ENCODE measurements around the gene SLC51B.

Gene SLC51B

GRCh38 chr15:65059931-65060596, 14.9 kb downstream of the SLC51B start:
- no peak overlapping the region for H3K27ac ChIP-seq
- TF ChIP-seq CTCF (conservative IDR thresholded peaks at IDR 0.05): no peak

DNA sequence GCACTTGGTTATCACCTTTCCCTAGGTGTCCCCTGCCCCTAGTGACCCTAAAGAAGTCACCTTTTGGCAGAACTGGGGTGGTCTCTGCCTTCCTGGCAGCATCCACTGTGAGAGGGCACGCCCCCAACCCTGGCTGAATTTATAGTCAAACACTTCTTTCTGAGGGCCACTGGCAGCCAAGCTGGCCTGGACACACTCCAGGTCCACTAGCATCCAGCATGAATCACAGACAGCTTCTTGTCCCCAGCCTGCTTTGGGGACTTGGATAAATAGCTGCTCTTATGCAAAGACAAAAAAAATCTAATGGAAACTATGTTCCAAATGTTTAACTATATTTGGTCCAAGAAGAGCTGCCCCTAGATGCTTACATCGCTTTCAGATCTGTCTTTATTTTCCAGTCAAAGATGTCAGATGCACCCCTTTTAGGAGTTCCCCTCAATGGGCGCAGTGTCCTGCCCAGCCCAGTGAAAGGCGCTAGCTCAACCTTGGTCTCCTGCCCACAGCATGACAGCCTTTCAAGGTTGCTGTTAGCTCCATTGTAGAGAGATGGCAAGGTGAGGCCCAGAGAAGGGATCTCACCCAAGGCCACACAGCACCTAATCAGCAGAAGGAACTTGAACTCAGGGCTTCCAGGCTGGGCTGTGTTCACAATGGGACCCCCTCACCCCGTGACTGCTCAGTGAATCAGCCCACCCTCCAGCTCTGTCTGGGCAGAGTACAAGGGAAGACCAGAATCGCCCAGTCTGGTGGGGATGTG, 15.6 kb downstream of the SLC51B start:
- no peak for TF ChIP-seq CTCF (conservative IDR thresholded peaks at IDR 0.05)
- H3K27ac ChIP-seq: no peak overlapping the region

- H3K27ac ChIP-seq: no peak overlapping the region
Observed at GRCh38 chr15:65062061-65062460, 16.9 kb downstream of the SLC51B start.

GRCh38 chr15:65062726-65063125, 17.5 kb downstream of the SLC51B start:
- no peak overlapping the region for H3K27ac ChIP-seq
- TF ChIP-seq CTCF (conservative IDR thresholded peaks at IDR 0.05): no peak

More at GRCh38 chr15:65062061-65062460, 16.9 kb downstream of the SLC51B start:
- TF ChIP-seq CTCF (conservative IDR thresholded peaks at IDR 0.05): no peak

- no peak for TF ChIP-seq CTCF (conservative IDR thresholded peaks at IDR 0.05)
- no peak overlapping the region for H3K27ac ChIP-seq
Observed at GRCh38 chr15:65066001-65066634, 20.9 kb downstream of the SLC51B start.

- H3K27ac ChIP-seq: no peak overlapping the region
- TF ChIP-seq CTCF (conservative IDR thresholded peaks at IDR 0.05): no peak
Observed at GRCh38 chr15:65066635-65067316, 21.6 kb downstream of the SLC51B start.

- no peak overlapping the region for H3K27ac ChIP-seq
- TF ChIP-seq CTCF (conservative IDR thresholded peaks at IDR 0.05): no peak
Observed at GRCh38 chr15:65067317-65067644, 22.1 kb downstream of the SLC51B start.

Measured in VCaP (cell line).